Peyer's patch (tissue), 4 donors: ENCODE results near the gene FAM117B.

Source experiments
- CTCF ChIP-seq, 6 experiments: fragments of 450-650 bp in 4 of 6; fragments of 200-600 bp in 2 of 6; sonication (generic) in 1 of 6; IDR thresholded peaks; one replicate each; pipeline ENCODE4 v1.5.1; 2017 to 2019; ENCODE audit warnings: antibody characterized with exemption in 6 of 6, mild to moderate bottlenecking in 3 of 6, moderate library complexity in 1 of 6
- POLR2A ChIP-seq, 2 donors: fragments of 450-650 bp; IDR thresholded peaks; one replicate each; pipeline ENCODE4 v1.5.1; 2017; ENCODE audit warnings: antibody characterized with exemption in 2 of 2, mild to moderate bottlenecking in 2 of 2, moderate library complexity in 2 of 2

GRCh38 chr2:202642567-202642966 lies 7.8 kb downstream of the FAM117B start:
- TF ChIP-seq POLR2A (IDR thresholded peaks at IDR 0.05) (no peak), CTCF (IDR thresholded peaks at IDR 0.05) (no peak)
